CD4-positive, alpha-beta T cell treated with Interleukin-15 for 4 hours (primary cell): ENCODE data around the gene HADHA.

Experiments
- DNase-seq: peaks from one replicate; pipeline ENCODE4 v3.0.0-alpha.2; 2020; ENCODE audit warnings: low spot score

The HADHA gene

GRCh38 chr2:26245231-26245732, 850 bp upstream of the HADHA start:
- peak; percentile 47 for DNase-seq

GRCh38 chr2:26243470-26244308, 743 bp downstream of the HADHA start:
- no peak for DNase-seq

DNA sequence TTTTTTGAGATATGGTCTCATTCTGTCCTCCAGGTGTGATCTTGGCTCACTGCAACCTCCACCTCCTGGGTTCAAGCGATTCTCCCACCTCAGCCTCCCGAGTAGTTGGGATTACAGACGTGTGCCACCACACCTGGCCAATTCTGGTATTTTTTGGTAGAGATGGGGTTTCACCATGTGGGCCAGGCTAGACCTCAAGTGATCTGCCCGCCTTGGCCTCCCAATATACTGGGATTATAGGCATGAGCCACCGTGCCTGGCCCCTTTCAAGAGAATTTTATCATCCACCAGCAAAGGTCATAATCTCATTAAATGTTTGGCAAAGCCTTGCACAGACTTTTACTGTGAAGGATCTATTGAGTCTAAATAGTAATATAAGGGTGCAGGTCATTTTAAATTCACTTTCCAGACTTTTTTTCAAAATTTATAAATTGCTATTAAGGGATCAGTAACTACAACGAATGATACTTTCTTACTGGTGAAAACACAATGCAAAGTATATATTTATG, 2.5 kb downstream of the HADHA start:
- no peak for DNase-seq

GRCh38 chr2:26238311-26238958, 6.0 kb downstream of the HADHA start:
- no peak for DNase-seq

DNA sequence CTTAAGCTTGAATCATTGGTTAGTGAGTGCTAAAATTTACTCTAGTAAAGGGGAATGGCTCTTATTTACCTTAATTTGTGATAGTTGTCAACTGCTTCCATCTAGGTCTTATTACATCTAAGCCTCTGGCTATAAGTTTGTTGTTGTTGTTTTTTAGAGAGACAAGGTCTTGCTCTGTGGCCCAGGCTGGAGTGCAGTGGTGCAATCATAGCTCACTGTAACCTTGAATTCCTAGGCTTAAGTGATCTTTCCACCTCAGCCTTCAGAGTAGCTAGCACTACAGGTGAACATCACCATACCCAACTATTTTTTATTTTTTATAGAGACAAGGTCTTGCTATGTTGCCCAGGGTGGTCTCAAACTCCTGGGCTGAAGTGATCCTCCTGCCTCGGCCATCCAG, 6.6 kb downstream of the HADHA start:
- DNase-seq = no peak

GRCh38 chr2:26235089-26235488, 9.3 kb downstream of the HADHA start:
- DNase-seq = no peak

DNA sequence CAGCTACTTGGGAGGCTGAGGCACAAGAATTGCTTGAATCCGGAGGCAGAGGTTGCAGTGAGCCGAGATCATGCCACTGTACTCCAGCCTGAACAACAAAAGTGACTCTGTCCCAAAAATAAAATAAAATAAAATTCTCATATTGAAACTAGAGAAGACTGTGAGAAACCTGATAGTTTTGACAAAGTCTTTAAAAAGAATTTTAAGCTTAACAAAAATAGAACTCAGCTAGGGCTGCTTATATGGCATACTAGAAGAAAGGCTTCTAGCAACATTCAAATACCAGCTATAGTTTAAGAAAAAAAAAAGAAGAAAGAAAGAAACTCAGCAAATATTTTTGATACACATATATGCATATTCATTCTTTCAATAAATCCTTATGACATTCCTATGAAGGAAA, 13.6 kb downstream of the HADHA start:
- DNase-seq = no peak

- DNase-seq = no peak
Observed at GRCh38 chr2:26229595-26229994, 14.8 kb downstream of the HADHA start.

DNA sequence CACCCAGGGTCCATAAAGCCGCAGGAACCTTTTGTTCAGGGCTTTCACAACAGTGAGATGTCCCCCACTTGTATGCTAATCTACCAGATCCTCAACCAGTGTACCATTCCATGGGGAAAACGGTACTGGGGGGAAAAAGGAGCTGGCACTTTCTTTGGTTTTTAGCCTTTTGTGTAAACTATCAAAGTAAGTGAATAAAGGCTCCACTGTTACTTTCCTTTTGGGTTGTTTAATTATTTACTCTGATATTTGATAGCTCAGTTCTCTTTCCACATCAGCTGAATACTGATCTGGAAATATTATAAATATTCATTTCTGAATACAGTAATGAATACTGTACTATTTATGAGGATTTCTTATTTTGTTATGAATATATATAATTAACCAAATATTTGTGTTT, 20.3 kb downstream of the HADHA start:
- DNase-seq = no peak

DNA sequence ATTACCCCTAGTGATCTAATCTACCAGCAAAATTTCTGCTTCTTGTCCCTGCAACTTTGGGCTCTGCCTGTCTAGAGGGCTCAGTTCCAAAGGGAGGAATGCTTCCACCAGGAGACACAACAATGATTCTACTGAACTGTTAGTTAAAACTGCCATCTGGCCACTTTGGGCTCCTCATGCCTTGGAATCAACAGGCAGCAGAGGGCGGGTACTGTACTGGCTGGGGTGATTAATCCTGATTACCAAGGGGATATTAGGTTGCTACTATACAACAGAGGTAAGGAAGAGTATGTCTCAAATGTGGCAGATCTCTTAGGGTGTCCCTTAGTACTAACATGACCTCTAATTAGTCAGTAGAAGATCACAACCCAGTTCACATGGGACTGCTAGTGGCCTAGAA, 21.4 kb downstream of the HADHA start:
- no peak for DNase-seq

GRCh38 chr2:26217720-26218119, 26.7 kb downstream of the HADHA start:
- DNase-seq = no peak

- DNase-seq = no peak
Observed at GRCh38 chr2:26216587-26216986, 27.8 kb downstream of the HADHA start.

GRCh38 chr2:26215833-26216232, 28.6 kb downstream of the HADHA start:
- DNase-seq = no peak

DNA sequence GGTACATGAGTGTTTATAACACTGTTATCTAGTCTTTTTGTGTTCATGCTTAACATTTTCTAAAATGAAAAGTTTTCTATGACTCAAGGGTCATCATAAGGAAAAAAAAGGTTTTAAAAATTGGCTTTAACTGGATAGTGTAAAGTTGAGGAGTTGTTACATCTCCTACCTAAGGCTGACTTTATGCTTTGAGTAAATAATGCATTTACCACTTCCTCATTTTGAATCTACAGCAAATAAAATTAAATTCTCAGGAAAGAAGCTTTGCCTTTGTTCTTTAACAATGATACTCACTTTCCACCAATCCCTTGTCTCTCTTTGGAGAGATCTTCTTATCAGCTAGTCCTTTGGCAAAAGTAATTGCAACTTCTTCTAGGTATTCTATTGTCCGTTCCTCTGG, 29.7 kb downstream of the HADHA start:
- no peak for DNase-seq

DNA sequence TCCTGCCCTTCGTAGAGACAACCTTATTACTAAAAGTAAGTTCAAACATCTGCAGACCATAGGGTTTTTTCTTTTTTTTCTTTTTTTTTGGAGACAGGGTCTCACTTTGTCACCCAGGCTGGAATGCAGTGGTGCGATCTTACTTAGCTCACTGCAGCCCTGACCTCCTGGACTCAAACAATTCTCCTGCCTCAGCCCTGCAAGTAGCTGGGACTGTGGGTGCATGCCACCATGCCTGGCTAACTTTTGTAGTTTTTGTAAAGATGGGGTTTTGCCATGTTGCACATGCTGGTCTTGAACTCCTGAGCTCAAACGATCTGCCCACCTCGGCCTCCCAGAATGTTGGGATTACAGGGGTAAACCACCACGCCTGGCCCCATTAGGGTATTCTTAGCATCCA, 32.4 kb downstream of the HADHA start:
- DNase-seq = no peak

DNA sequence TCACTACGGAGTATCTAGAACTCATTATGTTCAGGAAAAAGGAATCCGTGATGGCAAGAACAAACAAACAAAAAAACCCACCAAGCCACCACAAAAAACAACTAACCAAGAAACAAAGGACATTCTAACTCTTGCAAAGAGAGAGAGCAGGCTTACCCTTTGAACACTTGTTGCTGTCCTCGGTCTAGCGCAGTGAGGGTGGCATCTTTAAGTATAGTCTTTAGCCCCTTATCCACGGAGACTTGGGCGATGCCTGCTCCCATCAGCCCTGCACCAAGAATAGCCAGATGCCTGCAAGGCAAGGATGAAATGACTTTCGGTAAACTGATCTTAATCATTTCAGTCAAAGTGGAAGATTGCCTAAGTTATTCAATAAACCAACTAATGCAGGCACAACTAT, 40.5 kb downstream of the HADHA start:
- DNase-seq = no peak

DNA sequence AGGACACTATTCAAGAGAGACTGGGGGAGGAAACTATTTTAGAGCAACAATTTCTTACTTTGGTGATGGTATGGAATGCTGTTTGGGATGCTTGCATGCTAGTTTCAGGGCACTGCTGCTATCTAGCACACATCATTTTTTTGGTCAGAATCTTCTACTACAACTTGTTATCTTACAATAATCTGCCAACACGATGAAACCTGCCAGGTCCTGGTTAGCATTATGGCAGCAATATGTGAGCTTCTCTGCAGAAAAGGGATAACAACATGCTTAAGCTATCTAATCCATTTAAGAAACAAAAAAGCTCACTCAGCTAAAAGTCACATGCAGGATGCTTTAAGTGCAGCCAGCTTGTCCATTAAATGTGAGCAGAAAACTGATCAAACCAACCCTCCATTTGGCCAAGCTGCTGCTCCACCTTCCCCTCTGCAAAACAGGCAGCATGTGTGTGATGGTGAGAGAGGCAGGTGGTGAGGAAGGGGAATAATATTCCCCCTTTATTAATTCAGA, 41.4 kb downstream of the HADHA start:
- DNase-seq = no peak

- DNase-seq = no peak
Observed at GRCh38 chr2:26197516-26197915, 46.9 kb downstream of the HADHA start.

DNA sequence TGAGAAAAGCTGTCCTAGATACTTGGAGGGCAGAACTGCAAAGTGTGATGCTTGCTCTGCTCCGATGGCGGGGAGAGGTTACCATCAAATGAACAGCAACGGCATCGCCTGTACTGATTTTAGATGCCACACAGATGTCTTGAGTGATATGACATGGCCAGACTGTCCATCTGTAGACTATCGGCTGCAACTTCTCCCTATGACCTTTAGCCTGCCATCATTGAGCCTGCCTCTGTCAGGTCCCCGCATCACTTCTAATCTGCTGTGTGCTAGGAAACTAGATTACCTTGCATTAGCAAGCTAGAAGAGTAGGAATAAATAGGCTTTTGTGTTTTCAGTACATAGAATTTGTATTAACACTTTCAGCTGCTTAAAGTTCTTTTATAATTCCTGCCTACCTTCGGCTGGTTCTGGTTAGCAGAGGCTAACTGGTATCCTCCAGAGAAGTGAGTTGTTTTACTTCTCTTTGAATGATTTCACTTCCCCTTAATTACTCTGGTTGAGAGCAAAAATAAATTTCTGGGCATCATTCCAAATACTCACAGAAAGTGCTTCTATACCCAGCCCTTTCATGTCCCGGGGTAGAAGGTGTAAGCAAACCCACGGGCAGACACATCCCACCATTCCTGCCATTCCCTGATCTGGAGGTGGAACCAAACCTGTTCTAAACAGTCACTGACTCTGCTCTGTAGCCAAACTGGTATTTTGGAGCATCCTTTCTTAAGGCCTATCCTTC, 47.6 kb downstream of the HADHA start:
- DNase-seq = no peak

DNA sequence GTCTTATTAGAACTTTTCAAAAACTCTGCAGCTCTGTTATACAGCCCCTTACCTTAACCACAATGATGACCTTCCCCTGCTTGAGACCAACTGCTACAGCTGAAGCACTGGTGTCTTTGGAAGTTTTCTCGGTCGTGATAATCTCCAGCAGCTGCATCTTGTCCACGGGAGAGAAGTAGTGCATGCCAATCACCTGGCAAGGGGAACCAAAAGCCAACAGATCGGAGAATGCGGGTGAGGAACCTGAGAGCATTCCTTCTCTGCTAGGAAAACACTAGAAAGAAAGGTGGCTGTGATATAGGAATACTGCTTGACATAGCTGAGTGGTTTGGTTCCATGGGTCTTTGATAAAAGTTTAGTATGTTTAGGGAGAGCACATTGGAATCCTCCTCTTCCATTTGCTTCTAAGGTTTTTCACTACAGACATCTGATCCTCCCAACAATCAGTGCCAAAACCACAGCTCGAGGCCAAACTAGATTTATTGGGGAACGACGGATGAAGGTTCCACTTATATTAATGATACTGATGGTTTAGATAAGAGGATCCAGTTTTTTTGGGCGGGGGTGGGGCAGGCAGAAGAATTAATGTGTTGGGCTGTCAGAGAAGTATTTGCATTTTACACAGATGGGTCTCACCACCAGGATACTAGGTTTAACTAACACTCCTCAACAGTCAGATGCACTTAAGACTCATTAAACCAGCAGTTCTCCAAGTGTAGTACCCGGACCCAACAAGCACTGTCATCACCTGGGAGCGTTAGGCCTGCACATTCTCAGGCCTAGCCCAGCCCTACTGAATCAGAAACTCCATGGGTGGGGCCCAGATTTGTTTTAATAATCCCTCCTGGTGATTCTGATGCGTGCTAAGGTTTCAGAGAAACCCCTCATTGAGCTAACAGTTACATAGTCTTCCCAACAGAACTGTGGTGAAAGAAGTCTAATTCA, 49.1 kb downstream of the HADHA start:
- DNase-seq = no peak

- DNase-seq = no peak
Observed at GRCh38 chr2:26193578-26194231, 50.7 kb downstream of the HADHA start.
